Lower lobe of right lung (tissue), 2 donors: ENCODE results near the gene PBX4. TPM values are rescaled to one million over a fixed set of nuclear protein-coding genes. Genes with fewer than 3 reads are reported as not detected.

Experiments
- ATAC-seq, 2 donors: fragments of 200-7000 bp; cut with Tn5 transposase; one replicate each; pipeline ENCODE4 v1.9.1; 2020 to 2022; ENCODE audit warnings: mild to moderate bottlenecking in 2 of 2, moderate library complexity in 2 of 2
- DNase-seq: peaks from one replicate; pipeline ENCODE4 v3.0.0-alpha.2; 2020
- H3K27ac ChIP-seq: fragments of 200-600 bp; one replicate; pipeline ENCODE4 v1.8.0; 2022
- H3K27me3 ChIP-seq: fragments of 200-600 bp; one replicate; pipeline ENCODE4 v1.8.0; 2022; ENCODE audit warnings: low read depth
- H3K36me3 ChIP-seq: fragments of 200-600 bp; one replicate; pipeline ENCODE4 v1.8.0; 2022; ENCODE audit warnings: mild to moderate bottlenecking
- H3K4me1 ChIP-seq: fragments of 200-600 bp; one replicate; pipeline ENCODE4 v1.8.0; 2022
- H3K4me3 ChIP-seq: fragments of 200-600 bp; one replicate; pipeline ENCODE4 v1.8.0; 2022; ENCODE audit warnings: mild to moderate bottlenecking
- H3K9me3 ChIP-seq: fragments of 200-600 bp; one replicate; pipeline ENCODE4 v1.8.0; 2022
- CTCF ChIP-seq: fragments of 200-600 bp; IDR thresholded peaks from one replicate; pipeline ENCODE4 v1.8.0; 2022; ENCODE audit warnings: antibody characterized with exemption, mild to moderate bottlenecking
- intact Hi-C: fragments of 100-400 bp; cut with DNase I; formaldehyde crosslinking; loops from one replicate; pipeline ENCODE4 v1.11.0; 2022
- total RNA-seq: library from RNA; stranded (reverse); fragmentation: NEBNext Ultra II Directional; extraction: Animal tissue kit (Norgen Biotek cat#: 25700); gene quantifications from one replicate; pipeline ENCODE4 v1.2.1, GENCODE V29; 2021
- donor health status: DM: no; HTN: yes; CAD: no; lungs with severe emphysema.

Gene PBX4
- total RNA-seq, 1 donor from 2014 or later: 3.7 TPM

- no peak for DNase-seq
- no peak for TF ChIP-seq CTCF
- no peak for ATAC-seq
- intact Hi-C loops: no loop called here
- peaks cover 65% of the 10 kb centered on the region for H3K27me3 ChIP-seq
- H3K4me1 ChIP-seq: peaks cover 11% of the 10 kb centered on the region
- H3K27ac ChIP-seq: no peak overlapping the region
- no peak overlapping the region for H3K4me3 ChIP-seq
- no peaks in the 10 kb centered on the region for H3K9me3 ChIP-seq
- H3K36me3 ChIP-seq: no peaks in the 10 kb centered on the region
Measured at GRCh38 chr19:19544954-19545591, 73.4 kb downstream of the PBX4 start.

GRCh38 chr19:19544257-19544953 is 74.1 kb downstream of the PBX4 start:
- no peak for TF ChIP-seq CTCF
- Histone ChIP-seq H3K9me3 (no peaks in the 10 kb centered on the region), H3K4me1 (peaks cover 11% of the 10 kb centered on the region), H3K27ac (no peak overlapping the region), H3K27me3 (peaks cover 69% of the 10 kb centered on the region), H3K36me3 (no peaks in the 10 kb centered on the region), H3K4me3 (no peak overlapping the region)
- DNase-seq (no peak), ATAC-seq (no peak)
- intact Hi-C loops: no loop called here

GRCh38 chr19:19543640-19544039 is 74.8 kb downstream of the PBX4 start:
- DNase-seq (no peak), ATAC-seq (no peak)
- Histone ChIP-seq H3K9me3 (no peaks in the 10 kb centered on the region), H3K27ac (no peak overlapping the region), H3K36me3 (no peaks in the 10 kb centered on the region), H3K4me1 (peaks cover 14% of the 10 kb centered on the region), H3K27me3 (peaks cover 77% of the 10 kb centered on the region), H3K4me3 (no peak overlapping the region)
- no peak for TF ChIP-seq CTCF
- intact Hi-C loops: no loop called here

GRCh38 chr19:19543101-19543500 is 75.4 kb downstream of the PBX4 start:
- no peak overlapping the region for H3K27ac ChIP-seq
- DNase-seq (no peak), ATAC-seq (no peak)
- H3K36me3 ChIP-seq: no peaks in the 10 kb centered on the region
- H3K9me3 ChIP-seq: no peaks in the 10 kb centered on the region
- intact Hi-C loops: no loop called here
- no peak overlapping the region for H3K4me3 ChIP-seq
- no peak for TF ChIP-seq CTCF
- peaks cover 82% of the 10 kb centered on the region for H3K27me3 ChIP-seq
- H3K4me1 ChIP-seq: peaks cover 20% of the 10 kb centered on the region

GRCh38 chr19:19542507-19542906 is 76.0 kb downstream of the PBX4 start:
- intact Hi-C loops: no loop called here

More at GRCh38 chr19:19542507-19542906, 76.0 kb downstream of the PBX4 start:
- peaks cover 23% of the 10 kb centered on the region for H3K4me1 ChIP-seq
- H3K27me3 ChIP-seq: peaks cover 87% of the 10 kb centered on the region
- H3K9me3 ChIP-seq: no peaks in the 10 kb centered on the region
- H3K4me3 ChIP-seq: no peak overlapping the region
- ATAC-seq (no peak), DNase-seq (no peak)
- H3K36me3 ChIP-seq: no peaks in the 10 kb centered on the region
- no peak for TF ChIP-seq CTCF
- H3K27ac ChIP-seq: no peak overlapping the region
